Neural cell (in vitro differentiated cells): ENCODE results near the gene RASSF8.

Experiments used
- CTCF ChIP-seq: fragments of 450-650 bp; IDR thresholded peaks from 2 replicates; pipeline ENCODE4 v1.5.1; 2014; ENCODE audit warnings: antibody characterized with exemption, mild to moderate bottlenecking, moderate library complexity; ENCODE audit not compliant: poor library complexity, severe bottlenecking
- EP300 ChIP-seq: fragments of 450-650 bp; conservative IDR thresholded peaks from 2 replicates; pipeline ENCODE4 v1.6.1; 2014; ENCODE audit warnings: antibody characterized with exemption, mild to moderate bottlenecking, moderate library complexity; ENCODE audit not compliant: poor library complexity, severe bottlenecking
- EZH2 ChIP-seq: fragments of 200-600, 300-800 bp; shearing (Covaris generic), sonication (generic); IDR thresholded peaks from 2 replicates; pipeline ENCODE4 v1.6.1; 2014; ENCODE audit warnings: antibody characterized with exemption, low read length, borderline replicate concordance, mild to moderate bottlenecking; ENCODE audit not compliant: insufficient read depth, poor library complexity, severe bottlenecking
- POLR2AphosphoS5 ChIP-seq: IDR thresholded peaks from 2 replicates; pipeline ENCODE4 v1.6.1; 2012
- REST ChIP-seq: IDR thresholded peaks from 2 replicates; pipeline ENCODE4 v1.6.1; 2012; ENCODE audit warnings: borderline replicate concordance
- TAF1 ChIP-seq: IDR thresholded peaks from 2 replicates; pipeline ENCODE4 v1.6.1; 2012; ENCODE audit warnings: low read depth

GRCh38 chr12:26101763-26102162, 143.3 kb downstream of the RASSF8 start:
- no peak for TF ChIP-seq EZH2
- TF ChIP-seq CTCF, result no peak
- TF ChIP-seq REST, result no peak
- no peak for TF ChIP-seq POLR2AphosphoS5
- no peak for TF ChIP-seq EP300
- TF ChIP-seq TAF1, result no peak
